Measurements from ENCODE around the gene GCN1. TPM values are rescaled to one million over a fixed set of nuclear protein-coding genes. Genes with fewer than 3 reads are reported as not detected.

Gene GCN1
- total RNA-seq, 2 experiments from 2014 or later, result 217 to 343 TPM

- no peaks in the 10 kb centered on the region for H3K4me1 ChIP-seq (ENCODE audit: insufficient read depth, low read length, poor library complexity, severe bottlenecking)
- H3K27ac ChIP-seq (ENCODE audit: low read depth, low read length, poor library complexity, severe bottlenecking), result no peak overlapping the region
- H4K20me1 ChIP-seq (ENCODE audit: insufficient read depth, low read length), result no peaks in the 10 kb centered on the region
- POLR2A ChIA-PET, result interaction anchor here (1.5 kb wide), 1 partner anchor 16 kb away, joined by 3 read pairs; no protein-coding TSS in a partner anchor
- DNase-seq (ENCODE audit: low spot score), result no peak
- H3K79me2 ChIP-seq (ENCODE audit: insufficient read depth, low read depth, low read length), result no peaks in the 10 kb centered on the region
- no peak overlapping the region for H3K4me2 ChIP-seq (ENCODE audit: low read length)
- no peaks in the 10 kb centered on the region for H3K9me2 ChIP-seq (ENCODE audit: insufficient read depth, low read length)
- peaks cover 70% of the 10 kb centered on the region for H3K36me3 ChIP-seq (ENCODE audit: insufficient read depth, low read length)
- no peaks in the 10 kb centered on the region for H3K9me3 ChIP-seq (ENCODE audit: low read length)
- TF ChIP-seq, protein P1, sequence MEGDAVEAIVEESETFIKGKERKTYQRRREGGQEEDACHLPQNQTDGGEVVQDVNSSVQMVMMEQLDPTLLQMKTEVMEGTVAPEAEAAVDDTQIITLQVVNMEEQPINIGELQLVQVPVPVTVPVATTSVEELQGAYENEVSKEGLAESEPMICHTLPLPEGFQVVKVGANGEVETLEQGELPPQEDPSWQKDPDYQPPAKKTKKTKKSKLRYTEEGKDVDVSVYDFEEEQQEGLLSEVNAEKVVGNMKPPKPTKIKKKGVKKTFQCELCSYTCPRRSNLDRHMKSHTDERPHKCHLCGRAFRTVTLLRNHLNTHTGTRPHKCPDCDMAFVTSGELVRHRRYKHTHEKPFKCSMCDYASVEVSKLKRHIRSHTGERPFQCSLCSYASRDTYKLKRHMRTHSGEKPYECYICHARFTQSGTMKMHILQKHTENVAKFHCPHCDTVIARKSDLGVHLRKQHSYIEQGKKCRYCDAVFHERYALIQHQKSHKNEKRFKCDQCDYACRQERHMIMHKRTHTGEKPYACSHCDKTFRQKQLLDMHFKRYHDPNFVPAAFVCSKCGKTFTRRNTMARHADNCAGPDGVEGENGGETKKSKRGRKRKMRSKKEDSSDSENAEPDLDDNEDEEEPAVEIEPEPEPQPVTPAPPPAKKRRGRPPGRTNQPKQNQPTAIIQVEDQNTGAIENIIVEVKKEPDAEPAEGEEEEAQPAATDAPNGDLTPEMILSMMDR (conservative IDR thresholded peaks at IDR 0.05; ENCODE audit: low read length), result no peak
- no peak for TF ChIP-seq EZH2phosphoT487 (IDR thresholded peaks at IDR 0.05; ENCODE audit: borderline replicate concordance, low read depth, low read length)
- intact Hi-C loops (cut with micrococcal nuclease; ENCODE audit: unreplicated experiment), result no loop called here
- CTCF ChIA-PET (ENCODE audit: unreplicated experiment), result no interaction called here
- no peak overlapping the region for H2AFZ ChIP-seq (ENCODE audit: low read length)
- BruUV-seq (replicated peaks), result no TSS peak
- no peak overlapping the region for H3K4me3 ChIP-seq (ENCODE audit: low read depth, low read length, poor library complexity, severe bottlenecking)
These were observed 101.3 kb downstream of the GCN1 start for GRCh38 chr12:120093336-120093591.

GRCh38 chr12:120092551-120093335 lies 101.8 kb downstream of the GCN1 start:
- no peaks in the 10 kb centered on the region for H3K9me2 ChIP-seq (ENCODE audit: insufficient read depth, low read length)
- BruUV-seq (replicated peaks), result no TSS peak
- no peak overlapping the region for H3K4me2 ChIP-seq (ENCODE audit: low read length)
- H3K4me3 ChIP-seq (ENCODE audit: low read depth, low read length, poor library complexity, severe bottlenecking), result no peak overlapping the region
- no peaks in the 10 kb centered on the region for H4K20me1 ChIP-seq (ENCODE audit: insufficient read depth, low read length)
- intact Hi-C loops (cut with micrococcal nuclease; ENCODE audit: unreplicated experiment), result no loop called here
- ChIA-PET CTCF (ENCODE audit: unreplicated experiment) (no interaction called here), POLR2A (interaction anchor here (0.6 to 1.5 kb wide), 2 partner anchors 16 to 75 kb away, joined by 3 to 5 read pairs; no protein-coding TSS in a partner anchor)
- no peak for DNase-seq (ENCODE audit: low spot score)
- H3K27ac ChIP-seq (ENCODE audit: low read depth, low read length, poor library complexity, severe bottlenecking), result no peak overlapping the region
- H3K4me1 ChIP-seq (ENCODE audit: insufficient read depth, low read length, poor library complexity, severe bottlenecking), result peaks cover 5% of the 10 kb centered on the region
- H3K36me3 ChIP-seq (ENCODE audit: insufficient read depth, low read length), result peaks cover 66% of the 10 kb centered on the region
- H3K9me3 ChIP-seq (ENCODE audit: low read length), result no peaks in the 10 kb centered on the region
- no peak overlapping the region for H2AFZ ChIP-seq (ENCODE audit: low read length)
- no peaks in the 10 kb centered on the region for H3K79me2 ChIP-seq (ENCODE audit: insufficient read depth, low read depth, low read length)
- TF ChIP-seq EZH2phosphoT487 (IDR thresholded peaks at IDR 0.05; ENCODE audit: borderline replicate concordance, low read depth, low read length), result no peak
- TF ChIP-seq, protein P1 (conservative IDR thresholded peaks at IDR 0.05; ENCODE audit: low read length), result no peak

GRCh38 chr12:120091371-120092090 lies 103.0 kb downstream of the GCN1 start:
- no peak overlapping the region for H2AFZ ChIP-seq (ENCODE audit: low read length)
- peaks cover 13% of the 10 kb centered on the region for H3K4me1 ChIP-seq (ENCODE audit: insufficient read depth, low read length, poor library complexity, severe bottlenecking)
- no peaks in the 10 kb centered on the region for H3K79me2 ChIP-seq (ENCODE audit: insufficient read depth, low read depth, low read length)
- intact Hi-C loops (cut with micrococcal nuclease; ENCODE audit: unreplicated experiment), result no loop called here
- TF ChIP-seq, protein P1 (conservative IDR thresholded peaks at IDR 0.05; ENCODE audit: low read length), result no peak
- no peak for TF ChIP-seq EZH2phosphoT487 (IDR thresholded peaks at IDR 0.05; ENCODE audit: borderline replicate concordance, low read depth, low read length)
- H4K20me1 ChIP-seq (ENCODE audit: insufficient read depth, low read length), result no peaks in the 10 kb centered on the region
- no peak overlapping the region for H3K27ac ChIP-seq (ENCODE audit: low read depth, low read length, poor library complexity, severe bottlenecking)
- no peak overlapping the region for H3K4me2 ChIP-seq (ENCODE audit: low read length)
- H3K4me3 ChIP-seq (ENCODE audit: low read depth, low read length, poor library complexity, severe bottlenecking), result no peak overlapping the region
- POLR2A ChIA-PET, result no interaction called here
- H3K9me3 ChIP-seq (ENCODE audit: low read length), result no peaks in the 10 kb centered on the region
- no peaks in the 10 kb centered on the region for H3K9me2 ChIP-seq (ENCODE audit: insufficient read depth, low read length)
- H3K36me3 ChIP-seq (ENCODE audit: insufficient read depth, low read length), result peaks cover 54% of the 10 kb centered on the region
- CTCF ChIA-PET (ENCODE audit: unreplicated experiment), result no interaction called here
- BruUV-seq (replicated peaks), result no TSS peak
- no peak for DNase-seq (ENCODE audit: low spot score)

All from OCI-LY7 (cell line).